ENCODE measurements around the gene CHRDL1.

The CHRDL1 gene

GRCh38 chrX:110646386-110646785 is 149.2 kb downstream of the CHRDL1 start:
- no peak for DNase-seq

Measured in DMS53 (cell line).